ENCODE measurements around the gene F11. TPM values are rescaled to one million over a fixed set of nuclear protein-coding genes. Genes with fewer than 3 reads are reported as not detected.
"Not testable (repeated sequence)": the region's sequence is repeated elsewhere in the genome, so short reads cannot be mapped to it uniquely, and the experiment has no call there.

F11 gene
- total and polyA plus RNA-seq, 2 experiments from 2014 or later, result 0.74 to 2.1 TPM

DNA sequence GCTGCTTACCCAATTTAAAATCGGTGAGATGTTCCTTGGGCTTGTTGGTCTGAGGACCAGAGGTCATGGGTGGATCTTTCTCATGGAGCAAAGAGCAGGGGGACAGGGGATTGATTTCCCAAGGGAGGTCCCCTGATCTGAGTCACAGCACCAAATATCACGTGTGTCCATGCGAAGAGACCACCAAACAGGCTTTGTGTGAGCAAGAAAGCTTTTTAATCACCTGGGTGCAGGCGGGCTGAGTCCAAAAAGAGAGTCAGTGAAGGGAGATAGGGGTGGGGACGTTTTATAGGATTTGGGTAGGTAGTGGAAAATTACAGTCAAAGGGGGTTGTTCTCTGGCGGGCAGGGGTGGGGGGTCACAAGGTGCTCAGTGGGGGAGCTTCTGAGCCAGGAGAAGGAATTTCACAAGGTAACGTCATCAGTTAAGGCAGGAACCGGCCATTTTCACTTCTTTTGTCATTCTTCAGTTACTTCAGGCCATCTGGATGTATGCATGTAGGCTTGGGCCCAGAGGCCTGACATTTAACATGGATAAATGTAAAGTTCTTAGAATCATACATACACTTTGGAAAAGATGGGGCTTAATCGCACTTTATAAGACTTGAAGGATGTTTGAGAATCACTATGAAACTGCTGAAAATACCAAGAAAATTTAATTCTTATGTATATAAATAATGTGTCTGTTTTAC is 18.8 kb upstream of the F11 start:
- H3K4me3 Mint-ChIP-seq; H2AFZ ChIP-seq; DNase-seq (ENCODE audit: low spot score); H3K27me3 ChIP-seq (ENCODE audit: insufficient read depth); H3K36me3 ChIP-seq (ENCODE audit: insufficient read depth); H4K20me1 ChIP-seq (replicated peaks; ENCODE audit: insufficient read depth); H3K9me2 ChIP-seq (ENCODE audit: insufficient read depth); H3K9me3 Mint-ChIP-seq: not testable (repeated sequence)
- H3K4me1 Mint-ChIP-seq, result peaks cover 56% of the 10 kb centered on the region
- H3K4me2 ChIP-seq, result peak overlapping the region; percentile 66
- peaks cover 31% of the 10 kb centered on the region for H3K4me1 ChIP-seq (ENCODE audit: insufficient read depth)
- H3K27me3 Mint-ChIP-seq (ENCODE audit: insufficient read depth, low read depth, poor library complexity), result peaks cover 13% of the 10 kb centered on the region
- H3K27ac Mint-ChIP-seq, result peak overlapping the region; percentile 97
- ATAC-seq, result peak; percentile 19
- H3K79me2 ChIP-seq (replicated peaks; ENCODE audit: insufficient read depth), result peaks cover 37% of the 10 kb centered on the region
- peak overlapping the region; percentile 98 for H3K27ac ChIP-seq (ENCODE audit: low read depth)
- H3K4me3 ChIP-seq, result peak overlapping the region; percentile 57
- peaks cover 13% of the 10 kb centered on the region for H3K36me3 Mint-ChIP-seq (ENCODE audit: low read depth)
- TF ChIP-seq POLR2AphosphoS5 (IDR thresholded peaks at IDR 0.05; ENCODE audit: low read depth), result peak; percentile 76
- H3F3A ChIP-seq (replicated peaks; ENCODE audit: low read depth), result peaks cover 11% of the 10 kb centered on the region

DNA sequence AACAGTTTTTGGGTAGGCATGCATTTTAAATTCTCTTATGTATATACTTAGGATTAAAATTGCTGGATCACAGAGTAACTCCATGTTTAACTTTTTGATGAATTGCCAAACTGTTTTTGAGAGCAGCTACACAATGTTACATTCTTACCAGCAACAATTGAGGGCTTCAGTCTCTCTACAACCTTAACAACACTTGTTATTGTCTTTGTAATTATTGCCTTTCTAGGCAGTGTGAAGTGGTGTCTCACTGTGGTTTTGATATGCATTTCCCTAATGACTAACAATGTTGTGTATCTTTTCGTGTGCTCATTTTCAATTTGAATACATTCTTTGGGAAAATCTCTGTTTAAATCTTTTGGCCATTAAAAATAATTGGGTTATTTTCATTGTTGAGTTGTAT is 17.3 kb upstream of the F11 start:
- Histone ChIP-seq H3K9me2 (ENCODE audit: insufficient read depth) (no peaks in the 10 kb centered on the region; the same call in 1 of the 2 replicates), H3F3A (replicated peaks; ENCODE audit: low read depth) (peaks cover 3% of the 10 kb centered on the region), H3K4me2 (peak overlapping the region; percentile 2), H4K20me1 (replicated peaks; ENCODE audit: insufficient read depth) (no peaks in the 10 kb centered on the region), H3K4me3 (peak overlapping the region; percentile 5; the same call in 1 of the 2 replicates), H3K27me3 (ENCODE audit: insufficient read depth) (no peaks in the 10 kb centered on the region), H3K4me1 (ENCODE audit: insufficient read depth) (peaks cover 24% of the 10 kb centered on the region), H2AFZ (no peak overlapping the region), H3K79me2 (replicated peaks; ENCODE audit: insufficient read depth) (peaks cover 33% of the 10 kb centered on the region), H3K27ac (ENCODE audit: low read depth) (peak overlapping the region; percentile 98), H3K36me3 (ENCODE audit: insufficient read depth) (no peaks in the 10 kb centered on the region; the same call in 1 of the 2 replicates)
- Mint-ChIP-seq H3K27me3 (ENCODE audit: insufficient read depth, low read depth, poor library complexity) (peaks cover 13% of the 10 kb centered on the region), H3K4me3 (no peak overlapping the region), H3K9me3 (peaks cover 2% of the 10 kb centered on the region), H3K36me3 (ENCODE audit: low read depth) (peaks cover 20% of the 10 kb centered on the region), H3K27ac (peak overlapping the region; percentile 89), H3K4me1 (peaks cover 56% of the 10 kb centered on the region)
- ATAC-seq, result peak; percentile 68
- TF ChIP-seq CREB1 (CRISPR knock-in tag; IDR thresholded peaks at IDR 0.05; ENCODE audit: low read depth), result peak; percentile 23; the same call in 1 of the 2 replicates
- no peak for TF ChIP-seq EZH2 (IDR thresholded peaks at IDR 0.05; ENCODE audit: low read depth, unreplicated experiment)
- peak; percentile 97 for TF ChIP-seq NANOG (IDR thresholded peaks at IDR 0.05; ENCODE audit: borderline replicate concordance)
- TF ChIP-seq ZNF331 (CRISPR knock-in tag; IDR thresholded peaks at IDR 0.05; ENCODE audit: low read depth), result no peak
- TF ChIP-seq, protein P1, sequence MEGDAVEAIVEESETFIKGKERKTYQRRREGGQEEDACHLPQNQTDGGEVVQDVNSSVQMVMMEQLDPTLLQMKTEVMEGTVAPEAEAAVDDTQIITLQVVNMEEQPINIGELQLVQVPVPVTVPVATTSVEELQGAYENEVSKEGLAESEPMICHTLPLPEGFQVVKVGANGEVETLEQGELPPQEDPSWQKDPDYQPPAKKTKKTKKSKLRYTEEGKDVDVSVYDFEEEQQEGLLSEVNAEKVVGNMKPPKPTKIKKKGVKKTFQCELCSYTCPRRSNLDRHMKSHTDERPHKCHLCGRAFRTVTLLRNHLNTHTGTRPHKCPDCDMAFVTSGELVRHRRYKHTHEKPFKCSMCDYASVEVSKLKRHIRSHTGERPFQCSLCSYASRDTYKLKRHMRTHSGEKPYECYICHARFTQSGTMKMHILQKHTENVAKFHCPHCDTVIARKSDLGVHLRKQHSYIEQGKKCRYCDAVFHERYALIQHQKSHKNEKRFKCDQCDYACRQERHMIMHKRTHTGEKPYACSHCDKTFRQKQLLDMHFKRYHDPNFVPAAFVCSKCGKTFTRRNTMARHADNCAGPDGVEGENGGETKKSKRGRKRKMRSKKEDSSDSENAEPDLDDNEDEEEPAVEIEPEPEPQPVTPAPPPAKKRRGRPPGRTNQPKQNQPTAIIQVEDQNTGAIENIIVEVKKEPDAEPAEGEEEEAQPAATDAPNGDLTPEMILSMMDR (conservative IDR thresholded peaks at IDR 0.05; ENCODE audit: low read depth in 2 of 2), result no peak
- DNase-seq (ENCODE audit: low spot score), result peak; percentile 76

All from GM23338 (cell line).